ENCODE measurements around the gene TNRC18. TPM values are rescaled to one million over a fixed set of nuclear protein-coding genes. Genes with fewer than 3 reads are reported as not detected.

Gene TNRC18
- total RNA-seq, 1 experiment from 2014 or later, result 159 TPM

DNA sequence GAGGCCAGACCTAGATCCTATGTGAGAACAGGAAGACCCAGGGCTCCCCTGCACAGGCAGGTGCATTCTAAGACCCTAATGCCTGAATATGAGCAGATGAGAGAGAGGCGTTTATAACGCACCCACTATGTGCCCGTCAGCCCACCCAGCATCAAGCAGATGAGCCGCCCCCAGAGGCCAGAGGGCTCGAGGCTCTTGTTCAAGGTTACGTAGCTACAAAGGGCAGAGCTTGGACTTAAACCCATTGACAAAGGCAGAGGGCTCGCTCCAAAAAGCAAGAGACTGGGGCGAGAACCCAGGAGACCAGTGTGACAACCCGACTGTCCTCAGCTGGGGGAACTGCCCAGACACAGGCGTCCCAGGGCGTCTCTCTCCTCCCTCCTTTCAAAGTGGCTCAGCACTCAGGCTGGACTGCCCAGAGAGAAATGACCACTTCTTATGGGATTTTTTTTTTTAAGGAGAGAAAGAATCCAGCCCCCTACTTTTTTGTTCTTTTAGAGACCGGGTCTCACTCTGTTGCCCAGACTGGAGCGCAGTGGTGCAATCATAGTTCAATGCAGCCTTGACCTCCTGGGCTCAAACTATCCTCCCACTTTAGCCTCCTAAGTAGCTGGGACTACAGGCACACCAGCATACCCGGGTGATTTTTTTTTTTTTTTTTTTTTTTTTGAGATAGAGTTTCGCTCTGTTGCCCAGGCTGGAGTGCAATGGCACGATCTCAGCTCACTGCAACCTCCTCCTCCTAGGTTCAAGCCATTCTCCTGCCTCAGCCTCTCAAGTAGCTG lies 40.1 kb downstream of the TNRC18 start:
- H3K4me3 ChIP-seq, result no peak overlapping the region
- no peaks in the 10 kb centered on the region for H3K9me2 ChIP-seq (ENCODE audit: insufficient read depth)
- ChIA-PET POLR2A (ENCODE audit: unreplicated experiment) (interaction anchor here (0.6 kb wide), 1 partner anchor 10 kb away, joined by 5 read pairs; no protein-coding TSS in a partner anchor), CTCF (no interaction called here)
- H3K79me2 ChIP-seq (ENCODE audit: low read depth), result peaks cover 93% of the 10 kb centered on the region
- peaks cover 15% of the 10 kb centered on the region; the same call in 1 of the 2 replicates for H3K36me3 ChIP-seq (ENCODE audit: low read depth)
- no peak overlapping the region for H3K27ac ChIP-seq
- no peak overlapping the region for H2AFZ ChIP-seq
- peaks cover 94% of the 10 kb centered on the region for H4K20me1 ChIP-seq (ENCODE audit: insufficient read depth)
- H3K27me3 ChIP-seq (ENCODE audit: insufficient read depth, low read depth), result no peaks in the 10 kb centered on the region
- intact Hi-C loops (cut with micrococcal nuclease; ENCODE audit: unreplicated experiment), result no loop called here
- H3K9me3 ChIP-seq (ENCODE audit: insufficient read depth, low read depth), result no peaks in the 10 kb centered on the region
- BruUV-seq (replicated peaks), result no TSS peak
- peaks cover 22% of the 10 kb centered on the region; the same call in 1 of the 2 replicates for H3F3A ChIP-seq (ENCODE audit: insufficient read depth, low read depth)
- H3K4me2 ChIP-seq, result no peak overlapping the region
- DNase-seq, result peak in 1 of 2 experiments; percentile 21
- TF ChIP-seq, protein P1, sequence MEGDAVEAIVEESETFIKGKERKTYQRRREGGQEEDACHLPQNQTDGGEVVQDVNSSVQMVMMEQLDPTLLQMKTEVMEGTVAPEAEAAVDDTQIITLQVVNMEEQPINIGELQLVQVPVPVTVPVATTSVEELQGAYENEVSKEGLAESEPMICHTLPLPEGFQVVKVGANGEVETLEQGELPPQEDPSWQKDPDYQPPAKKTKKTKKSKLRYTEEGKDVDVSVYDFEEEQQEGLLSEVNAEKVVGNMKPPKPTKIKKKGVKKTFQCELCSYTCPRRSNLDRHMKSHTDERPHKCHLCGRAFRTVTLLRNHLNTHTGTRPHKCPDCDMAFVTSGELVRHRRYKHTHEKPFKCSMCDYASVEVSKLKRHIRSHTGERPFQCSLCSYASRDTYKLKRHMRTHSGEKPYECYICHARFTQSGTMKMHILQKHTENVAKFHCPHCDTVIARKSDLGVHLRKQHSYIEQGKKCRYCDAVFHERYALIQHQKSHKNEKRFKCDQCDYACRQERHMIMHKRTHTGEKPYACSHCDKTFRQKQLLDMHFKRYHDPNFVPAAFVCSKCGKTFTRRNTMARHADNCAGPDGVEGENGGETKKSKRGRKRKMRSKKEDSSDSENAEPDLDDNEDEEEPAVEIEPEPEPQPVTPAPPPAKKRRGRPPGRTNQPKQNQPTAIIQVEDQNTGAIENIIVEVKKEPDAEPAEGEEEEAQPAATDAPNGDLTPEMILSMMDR (conservative IDR thresholded peaks at IDR 0.05), result no peak
- no peak for TF ChIP-seq EZH2 (IDR thresholded peaks at IDR 0.05; ENCODE audit: low read depth)
- H3K4me1 ChIP-seq (replicated peaks; ENCODE audit: insufficient read depth), result no peaks in the 10 kb centered on the region

DNA sequence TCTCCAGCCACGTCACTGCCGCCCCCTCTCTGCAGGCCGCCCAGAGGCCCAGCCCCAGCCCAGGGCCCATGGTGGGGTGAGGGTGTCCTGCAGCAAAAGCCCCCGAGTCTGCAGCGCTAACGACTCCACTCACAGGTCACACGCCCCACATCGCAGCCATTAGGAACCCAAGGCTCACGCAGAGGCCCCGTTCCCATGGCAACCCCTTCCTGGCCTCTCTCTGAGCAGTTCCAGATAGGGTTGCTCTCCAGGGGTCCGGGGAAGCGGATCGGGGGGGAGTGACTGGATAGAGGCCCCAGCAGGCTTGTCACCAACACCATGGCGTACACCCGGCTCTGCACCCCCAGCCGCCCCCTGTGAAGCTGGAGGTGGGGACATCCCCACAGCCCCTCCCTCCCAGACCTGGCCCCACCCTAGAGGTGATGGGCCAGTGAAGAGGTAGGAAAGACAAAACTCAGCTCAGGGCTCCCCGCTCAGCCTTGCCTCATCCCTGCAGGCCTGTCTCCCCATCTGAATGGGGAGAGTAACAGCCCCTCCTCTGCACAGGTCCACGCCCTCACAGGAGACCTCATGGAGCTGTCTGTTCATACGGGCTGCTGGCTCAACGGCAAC lies 41.2 kb downstream of the TNRC18 start:
- Histone ChIP-seq H3K9me2 (ENCODE audit: insufficient read depth) (no peaks in the 10 kb centered on the region), H3K27ac (no peak overlapping the region), H3K27me3 (ENCODE audit: insufficient read depth, low read depth) (no peaks in the 10 kb centered on the region), H3K4me1 (replicated peaks; ENCODE audit: insufficient read depth) (no peaks in the 10 kb centered on the region), H3F3A (ENCODE audit: insufficient read depth, low read depth) (peaks cover 19% of the 10 kb centered on the region; the same call in 1 of the 2 replicates), H2AFZ (no peak overlapping the region), H3K9me3 (ENCODE audit: insufficient read depth, low read depth) (no peaks in the 10 kb centered on the region), H3K4me2 (no peak overlapping the region), H3K79me2 (ENCODE audit: low read depth) (peaks cover 95% of the 10 kb centered on the region), H3K36me3 (ENCODE audit: low read depth) (peaks cover 12% of the 10 kb centered on the region; the same call in 1 of the 2 replicates), H3K4me3 (no peak overlapping the region), H4K20me1 (ENCODE audit: insufficient read depth) (peaks cover 98% of the 10 kb centered on the region)
- no peak for DNase-seq
- intact Hi-C loops (cut with micrococcal nuclease; ENCODE audit: unreplicated experiment), result no loop called here
- POLR2A ChIA-PET (ENCODE audit: unreplicated experiment), result no interaction called here
- no peak for TF ChIP-seq EZH2 (IDR thresholded peaks at IDR 0.05; ENCODE audit: low read depth)
- TF ChIP-seq, protein P1 (conservative IDR thresholded peaks at IDR 0.05), result no peak
- CTCF ChIA-PET, result no interaction called here
- no TSS peak for BruUV-seq (replicated peaks)

DNA sequence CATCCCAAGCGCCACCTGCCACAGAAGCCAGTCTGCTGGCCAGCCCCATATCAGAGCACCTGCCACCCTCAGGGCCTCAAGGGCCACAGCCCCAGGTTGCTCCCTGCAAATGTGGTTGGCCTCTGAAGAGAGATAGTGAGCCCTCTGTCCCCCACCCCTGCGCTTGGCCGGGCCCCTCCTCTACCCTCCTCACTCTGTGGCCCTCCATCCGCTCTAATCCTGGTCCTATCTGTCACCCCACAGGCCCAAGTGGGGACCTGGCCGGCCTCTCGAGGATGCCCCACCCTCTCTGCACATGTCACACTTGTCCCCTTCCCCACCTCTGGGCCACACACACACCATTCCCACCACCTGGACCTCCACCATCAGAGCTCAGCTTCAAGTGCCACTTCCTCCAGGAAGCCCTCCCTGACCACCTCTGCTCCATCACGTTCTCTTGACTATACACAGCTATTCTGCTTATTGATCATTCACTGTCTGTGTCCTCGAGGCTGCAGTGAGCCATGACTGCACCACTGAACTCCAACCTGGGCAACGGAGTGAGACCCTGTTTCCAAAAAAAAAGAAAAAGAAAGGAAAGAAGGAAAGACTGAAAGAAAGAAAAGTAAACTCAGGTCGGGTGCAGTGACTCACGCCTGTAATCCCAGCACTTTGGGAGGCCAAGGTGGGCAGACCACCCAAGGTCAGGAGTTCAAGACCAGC lies 42.4 kb downstream of the TNRC18 start:
- Histone ChIP-seq H3K36me3 (ENCODE audit: low read depth) (peaks cover 3% of the 10 kb centered on the region; the same call in 1 of the 2 replicates), H3K9me3 (ENCODE audit: insufficient read depth, low read depth) (no peaks in the 10 kb centered on the region), H2AFZ (no peak overlapping the region), H4K20me1 (ENCODE audit: insufficient read depth) (peaks cover 98% of the 10 kb centered on the region), H3K79me2 (ENCODE audit: low read depth) (peaks cover 85% of the 10 kb centered on the region), H3K4me3 (no peak overlapping the region), H3K27me3 (ENCODE audit: insufficient read depth, low read depth) (no peaks in the 10 kb centered on the region), H3K9me2 (ENCODE audit: insufficient read depth) (no peaks in the 10 kb centered on the region), H3F3A (ENCODE audit: insufficient read depth, low read depth) (peaks cover 12% of the 10 kb centered on the region; the same call in 1 of the 2 replicates), H3K4me2 (no peak overlapping the region), H3K27ac (no peak overlapping the region), H3K4me1 (replicated peaks; ENCODE audit: insufficient read depth) (no peaks in the 10 kb centered on the region)
- TF ChIP-seq EZH2 (IDR thresholded peaks at IDR 0.05; ENCODE audit: low read depth), result no peak
- TF ChIP-seq, protein P1 (conservative IDR thresholded peaks at IDR 0.05), result no peak
- ChIA-PET POLR2A (ENCODE audit: unreplicated experiment) (no interaction called here), CTCF (no interaction called here)
- no TSS peak for BruUV-seq (replicated peaks)
- intact Hi-C loops (cut with micrococcal nuclease; ENCODE audit: unreplicated experiment), result no loop called here
- DNase-seq, result peak in 1 of 2 experiments; percentile 31
